ENCODE measurements around the gene MYO3B. TPM values are rescaled to one million over a fixed set of nuclear protein-coding genes. Genes with fewer than 3 reads are reported as not detected.

Gene MYO3B
- total RNA-seq, 1 experiment from 2014 or later, result 0.09 TPM

DNA sequence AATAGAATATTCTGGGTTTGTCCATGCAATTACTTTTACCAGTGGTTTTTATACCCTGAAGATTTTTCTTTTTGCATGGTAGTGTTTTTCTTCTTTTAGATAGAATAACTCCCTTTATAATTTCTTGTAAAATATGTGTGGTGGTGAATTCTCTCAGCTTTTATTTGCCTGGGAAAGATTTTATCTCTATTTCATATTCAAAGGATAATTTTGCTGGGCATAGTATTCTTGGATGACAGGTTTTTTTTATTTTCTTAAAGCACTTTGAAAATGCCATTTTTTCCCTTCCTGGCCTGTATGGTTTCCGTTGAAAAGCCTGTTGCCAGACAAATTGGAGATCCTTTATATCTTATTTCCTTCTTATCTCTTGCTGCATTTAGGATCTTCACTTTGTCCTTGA is 113.5 kb downstream of the MYO3B start:
- intact Hi-C loops (cut with micrococcal nuclease; ENCODE audit: unreplicated experiment), result no loop called here
- H3K27me3 ChIP-seq (replicated peaks; ENCODE audit: control insufficient read depth, insufficient read depth, low read length), result no peaks in the 10 kb centered on the region
- no peak overlapping the region for H3K4me3 ChIP-seq (ENCODE audit: low read depth, low read length)
- ChIA-PET POLR2A (no interaction called here), CTCF (no interaction called here)
- H3K36me3 ChIP-seq (ENCODE audit: control insufficient read depth, insufficient read depth, low read length), result no peaks in the 10 kb centered on the region
- Mint-ChIP-seq H3K9me3 (ENCODE audit: unreplicated experiment) (peaks cover 23% of the 10 kb centered on the region), H3K27ac (ENCODE audit: unreplicated experiment) (no peak overlapping the region), H3K4me3 (ENCODE audit: unreplicated experiment) (no peak overlapping the region), H3K36me3 (ENCODE audit: insufficient read depth, unreplicated experiment) (no peaks in the 10 kb centered on the region), H3K27me3 (ENCODE audit: insufficient read depth, unreplicated experiment) (peaks cover 19% of the 10 kb centered on the region), H3K4me1 (ENCODE audit: low read depth, unreplicated experiment) (no peaks in the 10 kb centered on the region)
- BruUV-seq (replicated peaks), result no TSS peak
- no peak for DNase-seq
- H3K9me3 ChIP-seq, result peaks cover 11% of the 10 kb centered on the region; the same call in 1 of the 2 replicates
- TF ChIP-seq, protein P1, sequence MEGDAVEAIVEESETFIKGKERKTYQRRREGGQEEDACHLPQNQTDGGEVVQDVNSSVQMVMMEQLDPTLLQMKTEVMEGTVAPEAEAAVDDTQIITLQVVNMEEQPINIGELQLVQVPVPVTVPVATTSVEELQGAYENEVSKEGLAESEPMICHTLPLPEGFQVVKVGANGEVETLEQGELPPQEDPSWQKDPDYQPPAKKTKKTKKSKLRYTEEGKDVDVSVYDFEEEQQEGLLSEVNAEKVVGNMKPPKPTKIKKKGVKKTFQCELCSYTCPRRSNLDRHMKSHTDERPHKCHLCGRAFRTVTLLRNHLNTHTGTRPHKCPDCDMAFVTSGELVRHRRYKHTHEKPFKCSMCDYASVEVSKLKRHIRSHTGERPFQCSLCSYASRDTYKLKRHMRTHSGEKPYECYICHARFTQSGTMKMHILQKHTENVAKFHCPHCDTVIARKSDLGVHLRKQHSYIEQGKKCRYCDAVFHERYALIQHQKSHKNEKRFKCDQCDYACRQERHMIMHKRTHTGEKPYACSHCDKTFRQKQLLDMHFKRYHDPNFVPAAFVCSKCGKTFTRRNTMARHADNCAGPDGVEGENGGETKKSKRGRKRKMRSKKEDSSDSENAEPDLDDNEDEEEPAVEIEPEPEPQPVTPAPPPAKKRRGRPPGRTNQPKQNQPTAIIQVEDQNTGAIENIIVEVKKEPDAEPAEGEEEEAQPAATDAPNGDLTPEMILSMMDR (IDR thresholded peaks at IDR 0.05; ENCODE audit: insufficient read depth in 1 of 2, low read depth in 1 of 2, low read length in 1 of 2, severe bottlenecking in 1 of 2, unreplicated experiment in 1 of 2), result no peak
- no peaks in the 10 kb centered on the region for H3K4me1 ChIP-seq

DNA sequence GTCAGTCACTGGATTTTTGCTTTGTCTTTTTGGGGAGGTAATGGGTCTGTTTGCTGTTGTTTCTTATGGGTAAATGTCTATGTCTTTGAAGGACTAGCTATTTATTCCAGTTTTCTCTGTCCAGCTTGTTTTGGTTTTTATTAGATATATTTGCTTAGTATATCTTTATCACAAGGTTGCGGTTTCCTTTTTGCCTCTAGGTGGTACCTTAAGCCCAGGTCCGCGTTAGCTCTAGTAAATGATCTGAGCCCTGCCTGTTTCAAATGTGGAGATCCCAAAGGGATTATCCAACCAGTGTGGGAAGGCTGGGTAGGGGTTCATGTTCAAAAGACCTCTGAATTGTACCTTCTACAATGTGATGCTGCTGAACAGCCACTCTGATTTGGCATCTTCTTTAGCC is 114.5 kb downstream of the MYO3B start:
- no peak overlapping the region for H3K27ac Mint-ChIP-seq (ENCODE audit: unreplicated experiment)
- intact Hi-C loops (cut with micrococcal nuclease; ENCODE audit: unreplicated experiment), result no loop called here

DNA sequence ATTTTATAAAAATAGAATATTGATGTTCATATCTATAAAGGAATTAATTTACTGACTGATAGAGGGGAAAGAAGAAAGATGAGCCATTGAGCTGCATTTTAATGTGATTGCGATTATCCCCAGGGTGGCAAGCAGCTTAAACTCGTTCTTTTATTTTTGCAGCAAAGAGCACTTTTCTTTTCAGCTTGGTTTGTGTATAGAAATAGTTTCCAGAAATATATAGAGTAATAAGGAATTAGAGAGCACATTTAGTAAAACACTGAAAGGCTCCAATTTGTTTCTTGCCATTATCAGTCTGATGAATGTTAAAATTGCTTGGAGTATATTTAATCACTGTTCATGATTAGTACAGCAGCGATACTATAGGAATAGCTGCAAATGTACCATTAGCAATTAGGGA is 119.5 kb downstream of the MYO3B start:
- Mint-ChIP-seq H3K4me3 (ENCODE audit: unreplicated experiment) (no peak overlapping the region), H3K36me3 (ENCODE audit: insufficient read depth, unreplicated experiment) (no peaks in the 10 kb centered on the region), H3K27me3 (ENCODE audit: insufficient read depth, unreplicated experiment) (peaks cover 3% of the 10 kb centered on the region), H3K27ac (ENCODE audit: unreplicated experiment) (no peak overlapping the region), H3K4me1 (ENCODE audit: low read depth, unreplicated experiment) (no peaks in the 10 kb centered on the region), H3K9me3 (ENCODE audit: unreplicated experiment) (peaks cover 11% of the 10 kb centered on the region)
- TF ChIP-seq, protein P1 (IDR thresholded peaks at IDR 0.05; ENCODE audit: insufficient read depth in 1 of 2, low read depth in 1 of 2, low read length in 1 of 2, severe bottlenecking in 1 of 2, unreplicated experiment in 1 of 2), result no peak
- H3K9me3 ChIP-seq, result peaks cover 7% of the 10 kb centered on the region; the same call in 1 of the 2 replicates
- no peak for DNase-seq
- H3K27me3 ChIP-seq (replicated peaks; ENCODE audit: control insufficient read depth, insufficient read depth, low read length), result no peaks in the 10 kb centered on the region
- H3K4me1 ChIP-seq, result no peaks in the 10 kb centered on the region
- H3K4me3 ChIP-seq (ENCODE audit: low read depth, low read length), result no peak overlapping the region
- ChIA-PET POLR2A (no interaction called here), CTCF (no interaction called here)
- intact Hi-C loops (cut with micrococcal nuclease; ENCODE audit: unreplicated experiment), result no loop called here
- BruUV-seq (replicated peaks), result no TSS peak
- H3K36me3 ChIP-seq (ENCODE audit: control insufficient read depth, insufficient read depth, low read length), result no peaks in the 10 kb centered on the region

More for the DNA sequence above, 114.5 kb downstream of the MYO3B start:
- ChIA-PET CTCF (no interaction called here), POLR2A (no interaction called here)
- H3K27me3 ChIP-seq (replicated peaks; ENCODE audit: control insufficient read depth, insufficient read depth, low read length), result no peaks in the 10 kb centered on the region
- H3K9me3 ChIP-seq, result peaks cover 11% of the 10 kb centered on the region; the same call in 1 of the 2 replicates
- Mint-ChIP-seq H3K36me3 (ENCODE audit: insufficient read depth, unreplicated experiment) (no peaks in the 10 kb centered on the region), H3K4me3 (ENCODE audit: unreplicated experiment) (no peak overlapping the region), H3K27me3 (ENCODE audit: insufficient read depth, unreplicated experiment) (peaks cover 19% of the 10 kb centered on the region), H3K4me1 (ENCODE audit: low read depth, unreplicated experiment) (no peaks in the 10 kb centered on the region), H3K9me3 (ENCODE audit: unreplicated experiment) (peaks cover 23% of the 10 kb centered on the region)
- no TSS peak for BruUV-seq (replicated peaks)
- H3K4me3 ChIP-seq (ENCODE audit: low read depth, low read length), result no peak overlapping the region
- H3K36me3 ChIP-seq (ENCODE audit: control insufficient read depth, insufficient read depth, low read length), result no peaks in the 10 kb centered on the region
- H3K4me1 ChIP-seq, result no peaks in the 10 kb centered on the region
- DNase-seq, result no peak
- TF ChIP-seq, protein P1 (IDR thresholded peaks at IDR 0.05; ENCODE audit: insufficient read depth in 1 of 2, low read depth in 1 of 2, low read length in 1 of 2, severe bottlenecking in 1 of 2, unreplicated experiment in 1 of 2), result peak in 1 of 2 experiments; percentile 16

All from Caco-2 (cell line).